Keratinocyte (primary cell): Measurements from ENCODE around the gene P3R3URF.

Source experiments
- CTCF ChIP-seq, 3 experiments: IDR thresholded peaks in 1 of 3; conservative IDR thresholded peaks in 1 of 3; optimal IDR thresholded peaks in 1 of 3; 2 replicates in 2 of 3; 3 replicates in 1 of 3; pipeline versions ENCODE3 to v1.5.1; 2011; ENCODE audit warnings: low read length in 3 of 3, mild to moderate bottlenecking in 3 of 3, moderate library complexity in 2 of 3, control low read depth in 1 of 3, inconsistent platforms in 1 of 3; ENCODE audit not compliant: insufficient read depth in 2 of 3; ENCODE audit errors: extremely low read depth in 1 of 3
- EZH2 ChIP-seq: IDR thresholded peaks from one replicate; pipeline ENCODE4 v1.6.1; 2012; ENCODE audit warnings: inconsistent platforms, mild to moderate bottlenecking, low read length, moderate library complexity

DNA sequence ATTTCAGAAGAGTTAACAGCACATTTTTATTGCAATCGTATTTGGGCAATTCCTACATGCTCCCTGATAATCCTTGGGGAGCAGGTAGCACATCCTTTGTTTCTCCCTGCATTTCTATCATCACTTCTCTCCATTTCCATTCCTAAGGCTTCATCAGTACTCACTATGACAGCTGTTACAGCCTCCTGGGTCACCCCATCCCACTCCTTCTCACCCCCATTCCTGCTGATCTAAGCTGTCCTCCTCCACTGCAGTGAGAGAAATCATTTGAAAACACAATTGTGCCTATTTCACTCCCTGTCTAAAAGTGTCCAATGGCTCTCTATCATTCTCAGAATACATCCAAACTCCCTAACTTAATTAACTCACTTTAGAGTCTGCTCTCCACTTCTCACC is 18.4 kb downstream of the P3R3URF start:
- TF ChIP-seq CTCF (optimal IDR thresholded peaks at IDR 0.05 in 1 of 3, IDR thresholded peaks at IDR 0.05 in 1 of 3, conservative IDR thresholded peaks at IDR 0.05 in 1 of 3; ENCODE audit: extremely low read depth in 1 of 3, insufficient read depth in 2 of 3, low read length in 3 of 3) = no peak
- TF ChIP-seq EZH2 = no peak
